Fibroblast of the conjunctiva (primary cell): ENCODE measurements around the gene TRPM2.

Experiments
- DNase-seq: peaks from one replicate; pipeline ENCODE4 v3.0.0-alpha.2; 2010; ENCODE audit warnings: low read depth

TRPM2 gene

GRCh38 chr21:44353191-44353970, at the start of gene TRPM2:
TSS of gene TRPM2 (plus strand) at chr21:44353621. CDS start at chr21:44353701, 80 bp downstream.
- no peak for DNase-seq

- no peak for DNase-seq
These were observed 49.3 kb upstream of the TRPM2 start for GRCh38 chr21:44304011-44304616.

- DNase-seq = peak; percentile 30
These were observed 48.5 kb upstream of the TRPM2 start for GRCh38 chr21:44304877-44305293.

- DNase-seq = no peak
These were observed 47.7 kb upstream of the TRPM2 start for GRCh38 chr21:44305691-44306090.

GRCh38 chr21:44306936-44307704, 46.3 kb upstream of the TRPM2 start:
- no peak for DNase-seq

- DNase-seq = no peak
These were observed 42.6 kb upstream of the TRPM2 start for GRCh38 chr21:44310628-44311507.

GRCh38 chr21:44312089-44312488, 41.3 kb upstream of the TRPM2 start:
- DNase-seq = no peak

GRCh38 chr21:44312716-44313115, 40.7 kb upstream of the TRPM2 start:
- no peak for DNase-seq

- no peak for DNase-seq
These were observed 40.0 kb upstream of the TRPM2 start for GRCh38 chr21:44313451-44313850.

GRCh38 chr21:44314128-44314527, 39.3 kb upstream of the TRPM2 start:
- DNase-seq = no peak

GRCh38 chr21:44314561-44314960, 38.9 kb upstream of the TRPM2 start:
- DNase-seq = no peak

GRCh38 chr21:44315691-44316203, 37.7 kb upstream of the TRPM2 start:
- no peak for DNase-seq

GRCh38 chr21:44316277-44316900, 37.0 kb upstream of the TRPM2 start:
- no peak for DNase-seq

- DNase-seq = no peak
These were observed 36.1 kb upstream of the TRPM2 start for GRCh38 chr21:44317241-44317782.

- no peak for DNase-seq
These were observed 35.5 kb upstream of the TRPM2 start for GRCh38 chr21:44317871-44318270.

- DNase-seq = no peak
These were observed 34.7 kb upstream of the TRPM2 start for GRCh38 chr21:44318489-44319285.

- DNase-seq = no peak
These were observed 33.9 kb upstream of the TRPM2 start for GRCh38 chr21:44319407-44320065.

GRCh38 chr21:44320847-44321246, 32.6 kb upstream of the TRPM2 start:
- DNase-seq = no peak

- DNase-seq = no peak
These were observed 31.5 kb upstream of the TRPM2 start for GRCh38 chr21:44321846-44322450.
